Aorta (tissue), 5 donors: ENCODE results near the gene RALGPS1. TPM values are rescaled to one million over a fixed set of nuclear protein-coding genes. Genes with fewer than 3 reads are reported as not detected.

Experiments used
- ATAC-seq: fragments of 200-7000 bp; cut with Tn5 transposase; one replicate; pipeline ENCODE4 v1.9.1; 2022; ENCODE audit warnings: moderate library complexity; ENCODE audit not compliant: low FRiP score
- DNase-seq, 2 donors: peaks; one replicate each; pipeline ENCODE4 v3.0.0-alpha.2; 2020
- H3K27ac ChIP-seq, 2 donors: one replicate each; pipeline ENCODE4 v1.5.1; 2013; ENCODE audit warnings: low read length in 2 of 2, mild to moderate bottlenecking in 2 of 2, moderate library complexity in 2 of 2, control low read depth in 1 of 2, inconsistent platforms in 1 of 2, low read depth in 1 of 2
- H3K27me3 ChIP-seq, 2 donors: one replicate each; pipeline ENCODE4 v1.6.1; 2013; ENCODE audit warnings: control low read depth in 1 of 2, low read length in 1 of 2, mild to moderate bottlenecking in 1 of 2, moderate library complexity in 1 of 2; ENCODE audit not compliant: insufficient read depth in 2 of 2, control insufficient read depth in 1 of 2
- H3K36me3 ChIP-seq, 2 donors: one replicate each; pipeline ENCODE4 v1.6.1; 2013; ENCODE audit warnings: control low read depth in 1 of 2, low read length in 1 of 2, mild to moderate bottlenecking in 1 of 2; ENCODE audit not compliant: insufficient read depth in 2 of 2, control insufficient read depth in 1 of 2
- H3K4me1 ChIP-seq, 2 donors: one replicate each; pipeline ENCODE4 v1.6.1; 2013; ENCODE audit warnings: low read length in 2 of 2, control low read depth in 1 of 2, mild to moderate bottlenecking in 1 of 2, moderate library complexity in 1 of 2; ENCODE audit not compliant: insufficient read depth in 2 of 2, control insufficient read depth in 1 of 2
- H3K4me3 ChIP-seq, 2 donors: one replicate each; pipeline ENCODE4 v1.5.1; 2013; ENCODE audit warnings: low read length in 2 of 2, control low read depth in 1 of 2, mild to moderate bottlenecking in 1 of 2
- H3K9me3 ChIP-seq: one replicate; pipeline ENCODE4 v1.6.1; 2013; ENCODE audit warnings: mild to moderate bottlenecking, low read length; ENCODE audit not compliant: control insufficient read depth
- WGBS, 2 donors: extraction: QIAGEN DNeasy Blood & Tissue Kit; methylation state at CpG; one replicate each; pipeline ENCODE4 v1.1.7; 2013; 5-methylcytosine and 5-hydroxymethylcytosine counted together
- intact Hi-C, 2 donors: fragments of 100-400 bp; cut with DNase I; formaldehyde crosslinking; loops; one replicate each; pipeline versions ENCODE4 v1.14.2 to v1.15.0; 2022
- polyA plus RNA-seq, 2 donors: library from polyadenylated mRNA; stranded (reverse); fragments of 200-250 nt; gene quantifications; one replicate each; pipeline ENCODE4 v1.2.3, GENCODE V29; 2013
- total RNA-seq, 2 donors: library from RNA; stranded (reverse); fragmentation: NEBNext Ultra II Directional; extraction: Animal tissue kit (Norgen Biotek cat#: 25700); gene quantifications; one replicate each; pipeline ENCODE4 v1.2.1, GENCODE V29; 2021
- donor health status: healthy with polysubstance abuse.
- donor health status: Bipolar disorder and iron deficiency.
- donor health status: DM: no; HTN: no; CAD: no.
- donor health status: DM: no; HTN: no; CAD: no.
- donor health status: DM: yes; HTN: yes; CAD: no.

RALGPS1 gene
- total and polyA plus RNA-seq, 4 donors: 2.0 to 19.7 (median 8.3) TPM

DNA sequence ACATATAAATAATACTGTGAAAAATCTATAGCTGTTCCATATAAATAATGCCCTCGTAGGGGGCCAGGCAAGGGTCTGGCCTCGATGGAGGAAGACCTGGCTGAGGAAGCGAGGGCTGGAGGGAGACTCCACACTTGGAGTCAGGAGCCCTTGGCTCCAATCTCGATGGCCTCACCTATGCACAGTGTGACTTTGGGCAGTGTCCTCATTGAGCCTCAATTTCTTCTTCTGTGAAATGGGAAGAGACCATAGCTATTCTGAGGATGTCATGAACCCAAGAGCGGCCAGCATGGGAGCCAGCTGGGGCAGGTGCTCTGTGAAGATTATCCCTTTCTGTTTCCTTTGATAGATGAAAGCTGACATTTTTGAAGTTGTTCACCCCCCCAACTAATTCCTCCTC lies 183.1 kb downstream of the RALGPS1 start:
- Histone ChIP-seq H3K27ac (no peak overlapping the region), H3K9me3 (no peaks in the 10 kb centered on the region), H3K27me3 (no peaks in the 10 kb centered on the region), H3K4me1 (no peaks in the 10 kb centered on the region), H3K4me3 (no peak overlapping the region), H3K36me3 (no peaks in the 10 kb centered on the region)
- ATAC-seq: no peak
- intact Hi-C loops: no loop called here
- WGBS, 2 donors: 89 to 92% methylated on average over 5 of the region's 5 CpGs
- no peak for DNase-seq

DNA sequence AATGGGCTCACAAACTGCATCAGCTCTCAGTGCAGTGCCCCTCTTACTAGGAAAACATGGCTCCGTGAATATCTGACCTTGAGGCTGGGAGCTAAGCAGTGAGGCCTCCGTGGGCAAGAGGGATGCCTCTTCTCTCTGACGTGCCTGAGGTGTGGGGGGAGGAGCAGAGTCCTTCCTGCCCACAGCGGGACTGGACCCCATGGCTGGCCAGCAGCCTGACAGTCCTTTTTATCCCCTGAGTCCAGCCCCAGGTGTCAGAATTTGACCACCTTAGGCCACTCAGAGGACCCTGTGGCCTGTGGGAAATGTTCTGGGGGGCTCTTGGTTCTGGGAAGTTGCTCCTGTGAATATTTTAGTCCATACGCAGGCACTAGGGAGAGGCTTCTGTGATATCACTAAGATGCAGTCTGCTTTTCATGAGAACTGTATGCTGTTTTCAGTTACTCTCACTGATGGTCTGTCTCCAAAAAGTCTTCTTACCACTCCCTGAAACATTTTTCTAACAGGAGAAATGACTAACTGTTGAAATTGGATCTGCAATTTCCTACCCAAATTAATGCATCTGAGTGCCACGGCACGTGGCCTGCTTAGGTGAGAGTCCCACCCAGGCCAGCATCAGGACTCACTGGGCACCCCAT lies 184.5 kb downstream of the RALGPS1 start:
- Histone ChIP-seq H3K9me3 (no peaks in the 10 kb centered on the region), H3K36me3 (no peaks in the 10 kb centered on the region), H3K27ac (no peak overlapping the region), H3K27me3 (no peaks in the 10 kb centered on the region), H3K4me3 (no peak overlapping the region), H3K4me1 (no peaks in the 10 kb centered on the region)
- intact Hi-C loops: no loop called here
- no peak for DNase-seq
- no peak for ATAC-seq
- 68 to 75% methylated on average over 6 to 7 of the region's 7 CpGs for WGBS, 2 donors

DNA sequence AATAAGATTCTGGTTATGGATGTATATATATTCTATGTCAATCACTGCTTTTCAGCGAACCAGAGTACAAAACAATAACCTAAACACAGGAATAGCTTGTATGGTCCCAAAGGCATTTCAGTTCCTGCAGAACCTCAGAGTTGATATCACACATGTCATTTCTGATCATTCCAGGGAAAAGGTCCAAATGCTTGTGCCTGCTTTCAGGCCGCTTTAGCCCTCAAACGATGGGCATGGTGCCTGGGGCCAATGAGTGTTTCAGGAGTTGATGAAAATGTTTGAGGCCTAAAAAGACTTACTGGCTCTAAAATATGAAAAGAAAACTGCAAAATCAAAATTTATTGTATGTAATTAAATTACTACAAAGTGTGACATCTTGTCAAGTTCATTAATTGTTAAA lies 185.1 kb downstream of the RALGPS1 start:
- Histone ChIP-seq H3K27me3 (no peaks in the 10 kb centered on the region), H3K9me3 (no peaks in the 10 kb centered on the region), H3K4me1 (no peaks in the 10 kb centered on the region), H3K27ac (no peak overlapping the region), H3K36me3 (no peaks in the 10 kb centered on the region), H3K4me3 (no peak overlapping the region)
- intact Hi-C loops: no loop called here
- DNase-seq: no peak
- no peak for ATAC-seq
- 34 to 41% methylated on average over 3 of the region's 3 CpGs for WGBS, 2 donors

DNA sequence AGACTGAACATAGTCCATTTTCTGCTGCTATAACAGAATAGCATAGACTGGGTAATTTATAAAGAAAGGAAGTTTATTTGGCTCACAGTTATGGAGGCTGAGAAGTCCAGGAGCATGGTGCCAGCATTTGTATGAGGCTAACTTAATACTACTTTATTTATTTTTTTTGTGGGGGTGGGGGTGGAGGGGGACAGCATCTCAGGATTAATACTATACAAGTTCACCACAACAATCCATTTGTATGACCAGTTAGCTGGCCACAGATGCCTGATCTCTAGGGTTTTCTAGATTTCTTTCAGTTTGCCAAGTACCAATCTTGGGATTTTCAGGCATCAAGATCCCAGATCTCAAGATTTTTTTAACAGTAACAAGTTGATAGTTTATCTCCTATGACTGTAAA lies 187.6 kb downstream of the RALGPS1 start:
- no peaks in the 10 kb centered on the region for H3K36me3 ChIP-seq
- no peaks in the 10 kb centered on the region for H3K4me1 ChIP-seq
- H3K9me3 ChIP-seq: no peaks in the 10 kb centered on the region
- no peak for ATAC-seq
- H3K27me3 ChIP-seq: no peaks in the 10 kb centered on the region
- no peak overlapping the region for H3K4me3 ChIP-seq
- intact Hi-C loops: no loop called here
- no peak for DNase-seq
- H3K27ac ChIP-seq: no peak overlapping the region

DNA sequence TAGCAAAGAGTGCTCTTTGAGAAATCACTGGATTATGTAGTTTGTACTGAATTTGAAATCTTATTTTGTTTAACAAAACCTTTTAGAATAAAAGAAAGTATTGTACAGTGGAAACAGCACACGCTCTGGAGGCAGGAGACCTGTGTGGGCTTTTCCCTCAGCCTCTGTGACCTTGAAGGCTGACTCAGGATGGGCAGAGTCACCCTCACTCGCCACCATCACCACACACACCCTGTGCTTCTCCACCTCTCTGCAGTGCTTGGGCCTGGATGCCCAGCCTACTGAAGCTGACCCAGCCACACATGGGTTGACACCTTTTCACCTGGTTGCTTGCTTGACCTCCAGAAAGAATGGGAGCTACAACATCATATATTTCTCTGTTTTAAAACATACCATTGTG lies 188.2 kb downstream of the RALGPS1 start:
- H3K9me3 ChIP-seq: no peaks in the 10 kb centered on the region
- WGBS, 2 donors: 80 to 97% methylated on average over 2 of the region's 2 CpGs
- H3K27me3 ChIP-seq: no peaks in the 10 kb centered on the region
- DNase-seq (no peak), ATAC-seq (no peak)
- no peak overlapping the region for H3K27ac ChIP-seq
- intact Hi-C loops: no loop called here
- no peak overlapping the region for H3K4me3 ChIP-seq
- H3K4me1 ChIP-seq: no peaks in the 10 kb centered on the region
- H3K36me3 ChIP-seq: no peaks in the 10 kb centered on the region

DNA sequence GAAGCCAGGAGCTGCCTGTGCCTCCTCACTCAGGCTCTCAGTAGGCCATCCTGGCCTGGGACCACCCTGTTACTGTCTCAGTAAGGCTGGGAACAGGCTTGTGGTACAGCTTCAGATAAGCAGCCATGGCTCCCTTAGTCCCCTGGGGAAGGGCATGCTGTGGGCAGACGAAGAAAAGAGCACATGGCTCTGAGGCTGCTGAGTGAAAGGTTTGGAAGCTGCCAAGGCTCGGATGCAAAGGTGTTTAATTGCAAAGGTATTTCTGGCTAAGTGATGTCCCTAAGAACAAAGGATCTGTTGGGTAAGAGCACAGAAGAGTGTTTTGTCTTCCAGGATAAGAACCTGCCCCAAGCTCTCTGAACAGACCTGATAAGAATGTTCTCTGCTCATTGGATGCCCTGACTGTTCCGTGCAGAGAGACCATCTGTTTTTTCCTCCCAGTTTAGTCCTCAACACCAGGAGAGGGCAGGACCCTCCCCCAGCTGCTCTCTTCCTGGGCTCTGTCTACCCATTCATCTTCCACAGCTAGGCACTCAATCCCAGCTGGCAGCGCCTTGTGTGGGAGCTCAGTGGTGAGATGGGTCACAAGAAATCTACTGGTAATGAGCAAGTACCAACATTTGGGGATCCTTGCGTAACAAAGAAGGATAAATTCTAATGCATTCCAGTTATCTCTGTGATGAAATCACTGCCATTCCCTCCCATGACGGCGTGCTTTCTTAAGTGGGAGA lies 190.2 kb downstream of the RALGPS1 start:
- intact Hi-C loops: no loop called here
- Histone ChIP-seq H3K27me3 (no peaks in the 10 kb centered on the region), H3K36me3 (no peaks in the 10 kb centered on the region), H3K27ac (no peak overlapping the region), H3K4me1 (no peaks in the 10 kb centered on the region), H3K9me3 (no peaks in the 10 kb centered on the region), H3K4me3 (no peak overlapping the region)
- ATAC-seq (no peak), DNase-seq (no peak)
- 77 to 85% methylated on average over 7 of the region's 7 CpGs for whole genome bisulfite sequencing, 2 donors

DNA sequence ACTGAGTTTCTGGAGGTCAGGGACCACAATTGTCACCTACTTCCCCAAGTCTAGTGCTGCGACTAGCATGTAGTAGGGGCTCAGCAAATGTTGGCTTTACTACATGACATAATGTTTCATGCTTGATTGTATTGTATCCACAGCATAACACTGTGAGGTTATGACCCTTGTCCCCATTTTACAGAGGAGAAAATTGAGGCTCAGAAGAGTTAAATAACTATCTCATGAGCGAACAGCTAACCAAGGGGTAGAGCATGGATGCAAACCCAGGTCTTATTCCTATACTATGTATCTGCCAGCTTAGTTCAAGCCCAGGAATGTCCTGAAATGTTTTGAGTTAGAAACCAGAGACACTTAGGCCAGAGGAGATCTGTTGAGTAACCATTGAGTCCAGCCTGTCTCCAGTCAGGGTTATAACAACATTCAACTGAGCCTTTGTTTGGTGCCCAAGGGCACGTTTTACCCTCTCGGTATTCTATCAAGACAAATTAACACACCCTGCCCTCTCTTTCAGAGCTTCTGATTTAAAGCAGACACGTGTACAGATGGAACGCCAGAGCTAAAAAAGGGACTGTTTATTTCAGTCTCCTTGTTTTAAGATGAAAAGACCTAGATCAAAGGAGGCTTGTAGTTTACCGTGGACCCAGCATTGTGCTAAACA lies 191.4 kb downstream of the RALGPS1 start:
- intact Hi-C loops: no loop called here
- H3K4me1 ChIP-seq: no peaks in the 10 kb centered on the region
- no peaks in the 10 kb centered on the region for H3K9me3 ChIP-seq
- 73 to 82% methylated on average over 7 of the region's 7 CpGs for WGBS, 2 donors
- ATAC-seq: no peak
- no peaks in the 10 kb centered on the region for H3K36me3 ChIP-seq
- no peak overlapping the region for H3K4me3 ChIP-seq
- H3K27ac ChIP-seq: no peak overlapping the region
- no peaks in the 10 kb centered on the region for H3K27me3 ChIP-seq
- DNase-seq: no peak

DNA sequence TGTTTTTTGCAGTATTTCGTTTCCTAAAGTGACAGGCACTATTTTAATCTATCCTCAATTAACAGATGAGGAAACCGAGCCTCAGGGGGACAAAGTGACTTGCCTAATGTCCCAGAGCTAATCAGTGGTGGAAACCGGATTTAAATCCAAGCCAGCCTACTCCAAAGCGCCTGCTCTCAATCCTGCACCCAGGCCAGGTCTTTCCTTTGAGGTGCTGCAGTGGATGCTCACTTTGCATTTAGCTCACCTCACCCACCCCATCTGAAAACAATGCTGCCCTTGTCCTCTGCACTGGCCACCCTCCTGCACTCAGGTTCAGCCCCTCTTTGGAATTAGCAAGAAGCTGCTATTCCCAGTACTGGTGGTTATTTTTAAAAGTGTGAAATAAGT lies 191.9 kb downstream of the RALGPS1 start:
- ATAC-seq: no peak
- 88 to 90% methylated on average over 4 of the region's 4 CpGs for WGBS, 2 donors
- no peaks in the 10 kb centered on the region for H3K27me3 ChIP-seq

More for the DNA sequence above, 191.9 kb downstream of the RALGPS1 start:
- Histone ChIP-seq H3K4me1 (no peaks in the 10 kb centered on the region), H3K27ac (no peak overlapping the region), H3K4me3 (no peak overlapping the region), H3K36me3 (no peaks in the 10 kb centered on the region), H3K9me3 (no peaks in the 10 kb centered on the region)
- DNase-seq: no peak
- intact Hi-C loops: no loop called here
